Mesothelial cell of epicardium (in vitro differentiated cells): Measurements from ENCODE around the gene SERPINB8. TPM values are rescaled to one million over a fixed set of nuclear protein-coding genes. Genes with fewer than 3 reads are reported as not detected.

Source experiments
- DNase-seq, 2 experiments: peaks; one replicate each; pipeline ENCODE4 v3.0.0; 2021; ENCODE audit warnings: low spot score in 2 of 2; ENCODE audit not compliant: unreplicated experiment in 2 of 2
- H3K27ac Mint-ChIP-seq: 2 replicates; pipeline ENCODE4 v1.8.0; 2021; ENCODE audit warnings: mixed read lengths
- H3K27me3 Mint-ChIP-seq: 2 replicates; pipeline ENCODE4 v1.8.0; 2021; ENCODE audit warnings: low read depth, mixed read lengths
- H3K36me3 Mint-ChIP-seq: 2 replicates; pipeline ENCODE4 v1.8.0; 2021; ENCODE audit warnings: mixed read lengths
- H3K4me1 Mint-ChIP-seq: 2 replicates; pipeline ENCODE4 v1.8.0; 2021; ENCODE audit warnings: mixed read lengths
- H3K4me3 Mint-ChIP-seq: 2 replicates; pipeline ENCODE4 v1.8.0; 2021; ENCODE audit warnings: mild to moderate bottlenecking, moderate library complexity, mixed read lengths
- H3K9me3 Mint-ChIP-seq: 2 replicates; pipeline ENCODE4 v1.8.0; 2021; ENCODE audit warnings: mixed read lengths
- total RNA-seq: library from RNA; stranded (reverse); gene quantifications from 3 replicates; pipeline ENCODE4 v1.2.1, GENCODE V29; 2021
- TF ChIP-seq, protein P1 (sequence below): fragments of 200-600 bp; sonication (generic); IDR thresholded peaks from one replicate; pipeline ENCODE4 v1.5.0; 2021; ENCODE audit warnings: antibody characterized with exemption; ENCODE audit not compliant: unreplicated experiment

Gene SERPINB8
- total RNA-seq, 1 donor from 2014 or later: 5.3 TPM

DNA sequence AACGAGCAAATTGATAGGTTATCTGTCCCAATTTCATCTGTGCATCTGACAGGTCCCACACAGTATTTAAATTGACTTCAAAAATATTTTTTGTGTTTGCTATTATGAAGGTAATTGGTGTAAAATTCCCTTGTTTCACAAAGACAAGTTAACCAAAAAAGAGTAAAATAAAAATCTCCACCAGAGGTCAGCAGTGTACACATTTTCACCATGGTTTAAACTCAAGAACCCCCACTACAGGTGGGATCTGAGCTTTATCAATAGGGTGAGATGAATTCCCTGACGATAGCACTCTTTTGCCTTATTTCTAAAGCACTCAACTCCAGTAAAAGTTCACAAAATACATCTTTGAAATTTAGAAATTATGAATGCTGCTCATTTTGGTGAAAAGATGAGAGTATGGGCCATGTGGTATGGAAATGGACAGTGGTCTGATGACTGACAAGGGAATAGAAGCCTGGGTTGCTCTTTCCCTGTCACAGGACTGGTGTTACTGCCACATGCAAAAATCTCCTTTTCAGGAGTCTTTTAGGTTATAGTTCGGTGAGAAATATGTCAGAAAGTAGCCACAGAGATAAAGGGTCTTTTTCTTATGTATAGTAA is 68.0 kb downstream of the SERPINB8 start:
- TF ChIP-seq, protein P1, sequence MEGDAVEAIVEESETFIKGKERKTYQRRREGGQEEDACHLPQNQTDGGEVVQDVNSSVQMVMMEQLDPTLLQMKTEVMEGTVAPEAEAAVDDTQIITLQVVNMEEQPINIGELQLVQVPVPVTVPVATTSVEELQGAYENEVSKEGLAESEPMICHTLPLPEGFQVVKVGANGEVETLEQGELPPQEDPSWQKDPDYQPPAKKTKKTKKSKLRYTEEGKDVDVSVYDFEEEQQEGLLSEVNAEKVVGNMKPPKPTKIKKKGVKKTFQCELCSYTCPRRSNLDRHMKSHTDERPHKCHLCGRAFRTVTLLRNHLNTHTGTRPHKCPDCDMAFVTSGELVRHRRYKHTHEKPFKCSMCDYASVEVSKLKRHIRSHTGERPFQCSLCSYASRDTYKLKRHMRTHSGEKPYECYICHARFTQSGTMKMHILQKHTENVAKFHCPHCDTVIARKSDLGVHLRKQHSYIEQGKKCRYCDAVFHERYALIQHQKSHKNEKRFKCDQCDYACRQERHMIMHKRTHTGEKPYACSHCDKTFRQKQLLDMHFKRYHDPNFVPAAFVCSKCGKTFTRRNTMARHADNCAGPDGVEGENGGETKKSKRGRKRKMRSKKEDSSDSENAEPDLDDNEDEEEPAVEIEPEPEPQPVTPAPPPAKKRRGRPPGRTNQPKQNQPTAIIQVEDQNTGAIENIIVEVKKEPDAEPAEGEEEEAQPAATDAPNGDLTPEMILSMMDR: peak; percentile 85
- no peaks in the 10 kb centered on the region for H3K4me1 Mint-ChIP-seq
- H3K4me3 Mint-ChIP-seq: no peak overlapping the region
- no peak overlapping the region for H3K27ac Mint-ChIP-seq
- no peak for DNase-seq
- no peaks in the 10 kb centered on the region for H3K27me3 Mint-ChIP-seq
- peaks cover 5% of the 10 kb centered on the region for H3K36me3 Mint-ChIP-seq
- peaks cover 6% of the 10 kb centered on the region for H3K9me3 Mint-ChIP-seq

Other genes with a start within 250 kb of the SERPINB8 start
- 0.40 to 0.68 TPM (median 0.51 TPM) in 3 replicates for gene SERPINB7, start 194.7 kb upstream of the SERPINB8 start, total RNA-seq
- gene SERPINB2, start 82.4 kb upstream of the SERPINB8 start, total RNA-seq: 1.00 to 1.4 TPM (median 1.2 TPM) in 3 replicates
- not detected in 3 replicates for gene SERPINB10, start 62.1 kb upstream of the SERPINB8 start, total RNA-seq
- gene HMSD, start 20.8 kb upstream of the SERPINB8 start, total RNA-seq: 2.7 to 7.2 TPM (median 3.5 TPM) in 3 replicates
- gene LINC00305, start 179.0 kb downstream of the SERPINB8 start, total RNA-seq: not detected in 3 replicates